PC-3 (cell line): Measurements from ENCODE around the gene CARD10.

Experiments
- CTCF ChIP-seq: fragments of 300-600 bp; sonication (generic); conservative IDR thresholded peaks from 2 replicates; pipeline ENCODE4 v1.5.1; 2017; ENCODE audit warnings: antibody characterized with exemption, low read depth, mild to moderate bottlenecking, low read length
- EZH2 ChIP-seq: fragments of 300-600 bp; sonication (generic); IDR thresholded peaks from one replicate; pipeline ENCODE4 v1.6.1; 2017; ENCODE audit warnings: antibody characterized with exemption, mild to moderate bottlenecking, low read length; ENCODE audit not compliant: unreplicated experiment
- EZH2phosphoT487 ChIP-seq: fragments of 300-600 bp; sonication (generic); IDR thresholded peaks from 2 replicates; pipeline ENCODE4 v1.6.1; 2018; ENCODE audit warnings: mild to moderate bottlenecking, antibody characterized with exemption, low read length, borderline replicate concordance

- TF ChIP-seq CTCF = no peak
- TF ChIP-seq EZH2phosphoT487 = no peak
- no peak for TF ChIP-seq EZH2
Measured at GRCh38 chr22:37502342-37503182, 16.7 kb downstream of the CARD10 start.
